Right renal pelvis (tissue), 4 donors: Measurements from ENCODE around the gene DDR1. TPM values are rescaled to one million over a fixed set of nuclear protein-coding genes. Genes with fewer than 3 reads are reported as not detected.
"Not testable (repeated sequence)": the region's sequence is repeated elsewhere in the genome, so short reads cannot be mapped to it uniquely, and the experiment has no call there.

ENCODE experiments used
- DNase-seq, 4 donors: peaks; one replicate each; pipeline ENCODE4 v3.0.0-alpha.2; 2013; ENCODE audit warnings: low read depth in 4 of 4, low spot score in 3 of 4, missing footprints in 1 of 4
- polyA plus RNA-seq, 4 donors: library from polyadenylated mRNA; unstranded; fragments of 120-200 nt; gene quantifications; one replicate each; pipeline ENCODE4 v1.2.1, GENCODE V29; 2013; ENCODE audit not compliant: insufficient read length in 4 of 4

DDR1 gene
- polyA plus RNA-seq, 4 donors, result 164 to 211 (median 178) TPM

DNA sequence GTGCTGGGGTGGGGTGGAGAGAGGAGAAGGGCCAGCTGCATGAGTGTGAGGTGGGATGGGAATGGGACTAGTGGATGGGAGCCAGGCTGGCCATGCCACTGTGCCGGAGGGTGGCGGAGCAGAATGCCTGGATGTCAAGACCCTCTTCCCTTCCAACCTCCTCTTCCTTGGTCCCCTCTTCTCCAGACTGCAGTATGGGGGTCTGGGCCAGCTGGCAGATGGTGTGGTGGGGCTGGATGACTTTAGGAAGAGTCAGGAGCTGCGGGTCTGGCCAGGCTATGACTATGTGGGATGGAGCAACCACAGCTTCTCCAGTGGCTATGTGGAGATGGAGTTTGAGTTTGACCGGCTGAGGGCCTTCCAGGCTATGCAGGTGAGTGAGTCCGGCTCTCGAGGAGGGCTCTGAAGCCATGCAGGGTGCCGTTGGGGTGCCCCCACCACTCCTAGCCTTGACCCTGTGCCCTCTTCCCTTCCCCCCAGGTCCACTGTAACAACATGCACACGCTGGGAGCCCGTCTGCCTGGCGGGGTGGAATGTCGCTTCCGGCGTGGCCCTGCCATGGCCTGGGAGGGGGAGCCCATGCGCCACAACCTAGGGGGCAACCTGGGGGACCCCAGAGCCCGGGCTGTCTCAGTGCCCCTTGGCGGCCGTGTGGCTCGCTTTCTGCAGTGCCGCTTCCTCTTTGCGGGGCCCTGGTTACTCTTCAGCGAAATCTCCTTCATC, 7.7 kb downstream of the DDR1 start:
- no peak for DNase-seq

DNA sequence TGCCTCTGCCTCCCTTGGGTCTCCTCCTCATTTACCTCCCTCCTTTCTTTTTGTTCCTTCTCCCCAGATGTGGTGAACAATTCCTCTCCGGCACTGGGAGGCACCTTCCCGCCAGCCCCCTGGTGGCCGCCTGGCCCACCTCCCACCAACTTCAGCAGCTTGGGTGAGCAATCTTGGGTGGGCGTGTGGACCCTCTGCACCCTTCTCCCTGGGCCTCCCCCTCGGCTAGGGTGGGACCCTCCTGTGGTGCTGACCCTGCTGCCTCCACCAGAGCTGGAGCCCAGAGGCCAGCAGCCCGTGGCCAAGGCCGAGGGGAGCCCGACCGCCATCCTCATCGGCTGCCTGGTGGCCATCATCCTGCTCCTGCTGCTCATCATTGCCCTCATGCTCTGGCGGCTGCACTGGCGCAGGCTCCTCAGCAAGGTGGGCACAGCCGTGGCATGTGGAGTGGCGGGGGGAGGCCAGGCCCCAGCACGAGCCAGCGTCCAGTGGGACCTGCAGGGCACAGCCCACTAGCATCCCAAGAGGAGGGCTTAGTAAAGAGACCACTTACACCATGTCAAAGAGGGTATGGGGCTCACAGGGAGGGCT, 8.8 kb downstream of the DDR1 start:
- no peak for DNase-seq

DNA sequence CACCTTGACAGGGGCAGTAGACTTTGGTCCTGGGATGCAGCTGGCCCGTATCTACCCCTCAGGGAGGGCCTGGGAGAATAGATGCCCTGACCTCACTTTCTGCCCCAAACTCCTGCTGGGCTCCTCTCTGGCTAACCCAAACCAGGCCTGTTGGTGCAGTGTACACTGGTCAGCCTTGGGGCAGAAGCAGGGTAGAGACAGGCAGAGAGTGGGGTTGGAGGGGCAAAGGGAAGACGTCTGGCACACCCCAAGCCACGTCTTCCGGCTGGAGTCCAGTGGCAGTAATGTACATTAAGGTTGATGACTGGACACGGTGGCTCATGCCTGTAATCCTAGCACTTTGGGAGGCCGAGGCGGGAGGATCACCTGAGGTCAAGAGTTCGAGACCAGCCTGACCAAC, 9.3 kb downstream of the DDR1 start:
- no peak for DNase-seq

DNA sequence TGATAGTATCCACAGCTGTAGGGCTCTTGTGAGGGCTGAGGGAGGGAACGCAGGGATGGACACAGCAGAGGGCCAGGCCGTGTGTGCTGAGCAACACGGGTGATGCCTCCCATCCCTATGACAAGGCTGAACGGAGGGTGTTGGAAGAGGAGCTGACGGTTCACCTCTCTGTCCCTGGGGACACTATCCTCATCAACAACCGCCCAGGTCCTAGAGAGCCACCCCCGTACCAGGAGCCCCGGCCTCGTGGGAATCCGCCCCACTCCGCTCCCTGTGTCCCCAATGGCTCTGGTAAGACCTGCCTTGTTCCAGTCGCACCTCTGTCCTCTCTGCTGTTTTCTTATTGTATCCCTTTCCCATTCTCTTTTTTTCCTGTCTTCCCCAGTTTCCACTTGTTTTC, 10.1 kb downstream of the DDR1 start:
- no peak for DNase-seq

DNA sequence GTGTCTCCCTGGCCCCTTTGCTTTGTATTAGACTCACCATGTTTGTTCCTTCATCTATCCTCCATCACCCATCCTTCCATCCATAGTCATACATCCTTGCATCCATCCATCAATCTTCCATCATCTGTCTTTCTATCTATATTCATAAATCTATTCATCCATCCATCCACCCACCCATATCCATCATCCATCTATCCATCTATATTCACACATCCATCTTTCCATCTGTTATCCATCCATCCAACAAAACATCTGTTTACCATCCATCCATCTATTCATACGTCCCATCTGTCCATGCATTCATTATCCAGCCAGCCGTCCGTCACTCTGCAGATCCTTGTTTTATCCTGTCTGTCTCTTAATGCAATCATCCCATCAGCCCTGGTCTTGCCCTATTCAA, 10.6 kb downstream of the DDR1 start:
- no peak for DNase-seq

DNA sequence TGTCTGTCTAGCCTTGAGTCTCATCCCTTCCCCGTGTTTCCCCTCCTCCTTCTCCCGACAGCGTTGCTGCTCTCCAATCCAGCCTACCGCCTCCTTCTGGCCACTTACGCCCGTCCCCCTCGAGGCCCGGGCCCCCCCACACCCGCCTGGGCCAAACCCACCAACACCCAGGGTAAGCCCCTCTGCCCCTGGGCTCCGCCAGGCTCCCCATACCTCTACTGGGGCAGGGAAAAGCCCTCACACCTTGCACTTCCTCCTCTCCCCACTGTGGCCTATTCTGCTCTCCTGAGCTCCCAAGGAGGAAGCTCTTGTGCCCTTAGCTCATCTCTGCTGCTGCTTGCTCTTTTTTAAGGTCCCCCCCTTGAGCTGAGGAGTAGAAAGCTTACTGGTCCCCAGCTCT, 11.0 kb downstream of the DDR1 start:
- DNase-seq, result no peak

DNA sequence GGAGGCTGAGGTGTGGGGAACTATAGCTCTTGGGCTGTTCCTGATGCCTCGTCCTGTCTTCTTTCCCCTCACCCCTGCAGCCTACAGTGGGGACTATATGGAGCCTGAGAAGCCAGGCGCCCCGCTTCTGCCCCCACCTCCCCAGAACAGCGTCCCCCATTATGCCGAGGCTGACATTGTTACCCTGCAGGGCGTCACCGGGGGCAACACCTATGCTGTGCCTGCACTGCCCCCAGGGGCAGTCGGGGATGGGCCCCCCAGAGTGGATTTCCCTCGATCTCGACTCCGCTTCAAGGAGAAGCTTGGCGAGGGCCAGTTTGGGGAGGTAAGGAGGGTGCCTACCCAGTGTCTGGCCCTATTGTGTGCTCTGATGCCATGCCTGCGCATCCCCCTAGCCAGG, 12.2 kb downstream of the DDR1 start:
- no peak for DNase-seq

DNA sequence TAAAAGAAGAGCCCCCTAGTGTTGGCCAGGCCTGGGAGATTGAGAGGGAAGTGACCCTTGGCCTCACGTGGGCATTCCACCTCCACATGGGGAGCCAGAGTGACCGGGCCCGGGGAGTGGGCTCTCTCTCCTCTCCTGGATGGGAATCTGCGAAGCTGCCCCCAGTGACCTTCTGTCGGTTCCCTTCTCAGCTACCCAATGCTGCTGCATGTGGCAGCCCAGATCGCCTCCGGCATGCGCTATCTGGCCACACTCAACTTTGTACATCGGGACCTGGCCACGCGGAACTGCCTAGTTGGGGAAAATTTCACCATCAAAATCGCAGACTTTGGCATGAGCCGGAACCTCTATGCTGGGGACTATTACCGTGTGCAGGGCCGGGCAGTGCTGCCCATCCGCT, 13.6 kb downstream of the DDR1 start:
- no peak for DNase-seq

DNA sequence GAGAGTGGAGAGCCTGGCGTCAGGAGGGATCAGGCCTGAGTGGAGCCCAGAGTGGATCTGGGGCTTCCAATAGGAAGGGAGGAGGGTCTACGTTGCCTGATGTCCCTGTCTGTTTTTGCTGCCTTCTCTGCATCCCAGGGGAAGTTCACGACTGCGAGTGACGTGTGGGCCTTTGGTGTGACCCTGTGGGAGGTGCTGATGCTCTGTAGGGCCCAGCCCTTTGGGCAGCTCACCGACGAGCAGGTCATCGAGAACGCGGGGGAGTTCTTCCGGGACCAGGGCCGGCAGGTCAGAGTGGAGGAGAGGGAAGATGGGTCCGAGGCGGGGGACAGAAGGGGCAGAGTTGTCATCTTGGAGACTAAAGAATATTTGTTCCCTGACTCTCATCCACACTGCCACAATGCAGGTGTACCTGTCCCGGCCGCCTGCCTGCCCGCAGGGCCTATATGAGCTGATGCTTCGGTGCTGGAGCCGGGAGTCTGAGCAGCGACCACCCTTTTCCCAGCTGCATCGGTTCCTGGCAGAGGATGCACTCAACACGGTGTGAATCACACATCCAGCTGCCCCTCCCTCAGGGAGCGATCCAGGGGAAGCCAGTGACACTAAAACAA, 14.5 kb downstream of the DDR1 start:
- DNase-seq, result no peak

DNA sequence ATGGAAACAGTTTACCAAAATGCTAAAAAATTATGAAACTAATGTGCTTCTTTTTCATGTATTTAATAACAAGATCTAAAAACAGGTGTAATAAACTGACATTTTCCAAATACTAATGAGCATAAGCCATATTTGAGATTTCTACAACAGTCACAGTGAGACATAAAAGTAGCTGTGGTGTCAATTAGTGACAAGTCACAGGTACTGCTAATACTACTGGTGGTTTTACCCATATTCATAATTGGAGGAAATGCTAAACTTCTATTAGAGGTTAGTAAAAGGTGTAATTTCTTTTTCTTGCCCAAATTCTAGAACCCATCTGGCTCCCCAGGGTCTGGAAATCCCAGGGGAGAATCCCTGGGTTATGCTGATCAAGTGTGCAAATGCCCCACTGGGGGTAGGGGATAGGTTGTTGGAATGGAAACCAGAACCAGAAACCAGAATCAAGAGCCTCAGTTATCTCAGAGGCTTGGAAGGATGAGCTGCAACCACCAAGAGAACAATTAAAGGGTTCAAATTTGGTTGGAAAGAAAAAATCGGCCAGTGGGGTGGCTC, 16.6 kb downstream of the DDR1 start:
- no peak for DNase-seq

DNA sequence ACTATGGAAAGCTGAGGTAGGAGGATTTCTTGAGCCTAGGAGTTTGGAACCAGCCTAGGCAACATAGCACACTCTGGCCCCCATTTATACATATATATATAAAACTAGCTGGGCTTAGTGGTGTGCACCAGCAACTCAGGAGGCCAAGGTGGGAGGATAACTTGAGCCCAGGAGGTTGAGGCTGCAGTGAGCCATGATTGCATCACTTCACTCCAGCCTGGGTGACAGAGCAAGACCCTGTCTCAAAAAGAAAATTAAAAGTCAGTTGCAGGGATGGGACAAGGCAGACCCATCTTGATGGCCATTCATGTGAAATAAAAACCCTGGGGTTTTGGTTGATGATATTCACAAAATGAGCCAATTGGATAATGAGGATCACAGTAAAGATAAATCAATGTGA, 17.1 kb downstream of the DDR1 start:
- no peak for DNase-seq

DNA sequence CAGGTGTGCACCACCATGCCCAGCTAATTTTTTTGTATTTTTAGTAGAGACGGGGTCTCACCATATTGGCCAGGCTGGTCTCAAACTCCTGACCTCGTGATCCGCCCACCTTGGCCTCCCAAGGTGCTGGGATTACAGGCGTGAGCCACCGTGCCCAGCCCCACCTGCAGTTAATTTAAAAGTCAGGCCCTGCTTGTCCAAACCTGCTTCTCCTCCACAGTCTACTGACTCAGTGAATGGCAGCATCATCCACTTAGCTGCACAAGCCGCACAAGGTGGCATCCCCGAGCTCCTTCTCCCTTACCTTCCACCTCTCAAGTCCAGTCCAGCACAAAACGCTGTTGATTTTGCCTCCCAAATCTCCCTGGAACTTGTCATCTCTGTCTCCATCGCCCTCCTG, 17.9 kb downstream of the DDR1 start:
- DNase-seq, result not testable (repeated sequence)

DNA sequence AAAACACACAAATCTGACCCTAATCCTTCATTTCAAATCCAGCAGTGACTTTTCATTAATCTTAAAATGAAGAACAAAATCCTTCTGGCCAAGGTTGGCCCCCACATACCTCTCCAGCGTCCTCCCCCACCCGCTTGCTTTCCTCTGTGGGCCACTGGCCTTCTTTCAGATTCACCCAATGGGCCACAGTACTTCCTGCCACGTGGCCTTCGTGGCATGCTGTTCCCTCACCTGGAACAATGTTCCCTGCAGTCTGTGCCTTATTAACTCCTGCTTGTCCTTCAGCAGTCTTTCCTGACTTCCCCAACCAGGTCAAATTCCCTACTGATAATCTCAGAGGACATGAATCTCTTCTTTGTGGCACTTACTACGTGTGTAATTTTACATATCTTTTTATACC, 18.4 kb downstream of the DDR1 start:
- DNase-seq, result no peak

DNA sequence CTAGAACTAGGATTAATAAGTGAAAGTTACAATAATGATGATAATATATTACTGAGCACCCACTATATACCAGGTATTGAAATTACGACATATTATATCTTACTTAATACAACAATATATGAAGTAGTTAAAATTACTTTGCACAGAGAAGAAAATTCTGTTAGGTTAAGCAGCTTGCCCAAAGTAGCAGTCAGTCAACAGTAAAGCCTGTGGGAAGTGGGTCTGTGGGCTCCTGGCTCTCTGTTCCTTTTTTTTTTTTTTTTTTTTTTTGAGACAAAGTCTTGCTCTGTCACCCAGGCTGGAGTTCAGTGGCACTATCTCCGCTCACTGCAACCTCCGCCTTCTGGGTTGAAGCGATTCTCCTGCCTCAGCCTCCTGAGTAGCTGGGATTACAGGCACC, 18.9 kb downstream of the DDR1 start:
- no peak for DNase-seq

DNA sequence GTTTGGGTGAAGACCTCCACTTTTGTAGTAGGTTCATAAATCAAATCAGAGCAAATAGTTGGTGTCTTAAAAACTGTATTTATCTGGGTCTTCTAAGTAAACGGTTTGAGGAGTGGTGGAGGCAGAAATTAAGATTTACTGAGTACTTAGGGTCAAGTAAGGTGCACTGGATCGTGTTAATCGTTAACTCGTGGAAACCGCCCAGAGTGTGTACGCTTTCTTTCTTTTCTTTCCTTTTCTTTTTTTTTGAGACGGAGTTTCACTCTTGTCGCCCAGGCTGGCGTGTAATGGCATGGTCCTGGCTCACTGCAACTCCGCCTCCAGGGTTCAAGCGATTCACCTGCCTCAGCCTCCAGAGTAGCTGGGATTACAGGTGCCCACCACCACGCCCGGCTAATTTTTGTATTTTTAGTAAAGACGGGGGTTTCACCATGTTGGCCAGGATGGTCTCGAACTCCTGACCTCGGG, 23.0 kb downstream of the DDR1 start:
- DNase-seq, result not testable (repeated sequence)

DNA sequence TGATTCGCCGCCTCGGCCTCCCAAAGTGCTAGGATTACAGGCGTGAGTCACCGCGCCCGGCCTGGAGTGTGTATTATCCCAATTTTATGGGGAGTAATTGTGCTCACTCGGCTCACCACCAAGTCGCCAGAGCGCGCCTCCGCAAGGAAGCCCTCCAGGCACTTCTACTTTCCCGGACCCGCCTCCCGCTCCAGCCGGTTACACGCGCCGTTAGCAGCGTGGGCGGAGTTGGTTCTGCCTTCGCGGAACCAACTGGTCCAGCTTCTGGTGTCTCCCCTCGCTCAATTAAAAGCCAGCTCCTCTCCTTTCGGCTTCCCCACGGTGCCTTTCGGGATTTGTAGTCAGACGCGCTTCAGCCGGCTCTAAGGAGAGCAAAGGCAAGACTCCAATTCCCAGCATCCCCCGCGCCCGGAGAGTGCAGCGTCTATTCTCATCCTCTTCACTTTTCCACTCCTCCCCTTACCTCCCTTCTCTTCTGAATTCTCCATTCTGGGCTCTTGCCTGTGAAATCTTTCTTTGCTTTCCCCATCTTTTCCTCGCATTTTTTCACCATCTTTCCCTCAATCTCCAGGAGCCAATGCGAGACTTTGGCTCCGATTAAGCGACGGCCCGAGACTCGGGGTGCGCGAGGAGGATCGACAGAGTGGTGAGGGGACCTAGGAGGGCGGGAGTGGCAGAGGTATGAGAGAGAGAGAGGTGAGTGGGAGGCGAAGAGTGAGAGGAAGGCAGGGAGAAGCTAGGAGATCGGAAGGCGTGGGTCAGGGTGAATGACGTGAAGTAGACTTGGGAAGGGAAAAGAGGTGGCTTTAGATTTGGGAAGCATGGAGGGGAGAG, 23.7 kb downstream of the DDR1 start, which contains the start of gene GTF2H4:
Gene GTF2H4 (plus strand): TSS at position 450 of the 834 bp plus-strand sequence.
- peak; percentile 87 to 97 (median 96) for DNase-seq

DNA sequence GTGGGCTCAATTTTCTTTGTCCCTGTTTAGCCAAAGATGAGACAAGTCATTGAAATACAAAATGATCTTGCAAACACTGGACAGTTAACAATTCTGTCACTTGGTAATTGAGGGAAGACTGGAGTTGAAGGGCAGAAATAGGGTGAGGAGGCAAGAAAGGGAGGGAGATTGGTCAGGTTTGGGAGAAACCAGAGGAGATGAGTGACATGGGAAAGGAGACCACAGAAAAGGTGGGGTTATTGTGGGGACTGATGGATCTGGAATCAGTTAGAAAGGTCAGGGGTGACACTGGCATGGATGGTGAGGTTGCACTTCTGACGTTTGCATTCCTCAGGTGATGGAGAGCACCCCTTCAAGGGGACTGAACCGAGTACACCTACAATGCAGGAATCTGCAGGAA, 24.4 kb downstream of the DDR1 start:
- DNase-seq, result no peak

DNA sequence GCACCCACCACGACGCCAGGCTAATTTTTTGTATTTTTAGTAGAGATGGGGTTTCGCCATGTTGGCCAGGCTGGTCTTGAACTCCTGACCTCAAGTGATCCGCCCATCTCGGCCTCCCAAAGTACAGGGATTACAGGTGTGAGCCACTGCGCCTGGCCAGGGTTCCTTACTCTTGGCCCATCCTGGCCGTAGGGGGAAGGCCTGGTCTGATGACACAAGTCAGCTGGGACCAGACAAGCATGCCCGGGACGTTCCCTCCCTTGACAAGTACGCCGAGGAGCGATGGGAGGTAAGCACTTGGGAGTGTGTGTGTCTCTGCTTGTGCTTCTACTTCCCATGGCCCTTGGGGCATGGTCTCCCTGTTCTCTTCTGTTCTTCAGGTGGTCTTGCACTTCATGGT, 26.2 kb downstream of the DDR1 start:
- DNase-seq, result not testable (repeated sequence)

DNA sequence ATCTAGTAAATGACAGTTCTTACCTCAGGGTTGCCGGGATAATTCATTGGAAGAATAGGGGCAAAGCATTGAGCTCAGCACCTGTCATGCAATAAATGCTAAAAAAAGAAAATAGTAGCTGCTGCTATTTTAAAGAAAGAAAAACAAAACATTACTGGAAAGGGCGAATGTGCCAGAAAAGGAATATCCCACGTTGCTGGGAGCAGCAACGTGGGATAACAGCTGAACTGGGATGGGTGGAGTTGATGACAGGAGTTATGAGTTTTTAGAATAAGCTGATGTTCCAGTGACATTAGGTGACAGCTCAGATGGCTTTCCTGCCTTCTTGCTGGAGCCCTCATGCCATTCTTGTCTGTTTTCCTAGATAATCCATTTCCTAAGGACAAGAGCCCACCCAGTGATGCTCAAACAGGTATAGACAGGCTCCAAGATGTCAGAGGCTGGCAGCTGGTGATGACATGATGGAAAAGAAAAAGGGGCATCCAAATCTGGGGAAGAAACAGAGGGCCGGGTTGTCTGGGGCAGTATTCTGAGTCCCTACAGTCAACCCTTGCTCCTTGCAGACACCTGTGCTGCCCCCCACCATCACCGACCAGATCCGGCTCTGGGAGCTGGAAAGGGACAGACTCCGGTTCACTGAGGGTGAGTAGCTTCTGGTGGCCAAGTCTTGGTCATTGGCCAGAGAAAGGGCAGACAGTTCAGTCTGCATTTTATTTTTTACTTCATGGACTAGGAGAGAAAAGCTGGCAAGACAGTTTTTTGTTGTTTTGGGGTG, 28.6 kb downstream of the DDR1 start:
- DNase-seq, result no peak

DNA sequence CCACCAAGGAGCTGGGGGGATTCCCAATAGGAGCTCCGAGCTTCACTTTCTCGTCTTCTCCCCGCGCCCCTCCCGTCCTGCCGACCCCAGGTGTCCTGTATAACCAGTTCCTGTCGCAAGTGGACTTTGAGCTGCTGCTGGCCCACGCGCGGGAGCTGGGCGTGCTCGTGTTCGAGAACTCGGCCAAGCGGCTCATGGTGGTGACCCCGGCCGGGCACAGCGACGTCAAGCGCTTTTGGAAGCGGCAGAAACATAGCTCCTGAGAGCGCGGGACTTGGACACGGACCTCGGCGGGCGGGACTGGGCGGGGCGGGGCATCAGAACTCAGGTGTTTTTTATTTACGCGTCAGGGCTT, 29.4 kb downstream of the DDR1 start:
- peak in 1 of 4 donors; percentile 44 for DNase-seq
